GM21619 (cell line): ENCODE data around the gene DSP.

Experiments used
- ATAC-seq: cut with Tn5 transposase; IDR thresholded peaks from one replicate; pipeline ENCODE4 v1.9.1; 2021; ENCODE audit not compliant: unreplicated experiment

The DSP gene

DNA sequence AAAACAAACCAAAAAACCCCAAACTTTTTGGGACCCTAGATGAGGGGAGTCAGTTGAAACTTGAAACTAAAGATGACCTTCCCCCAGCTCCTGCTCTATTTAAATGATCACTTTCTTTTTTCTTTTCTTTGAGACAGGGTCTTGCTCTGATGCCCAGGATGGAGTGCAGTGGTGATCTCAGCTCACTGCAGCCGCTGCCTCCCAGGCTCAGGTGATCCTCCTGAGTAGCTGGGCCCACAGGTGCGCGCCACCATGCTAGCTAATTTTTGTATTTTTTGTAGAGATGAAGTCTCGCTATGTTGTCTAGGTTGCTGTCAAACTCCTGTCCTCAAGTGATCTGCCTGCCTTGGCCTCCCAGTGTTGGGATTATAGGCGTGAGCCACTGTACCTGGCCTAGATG is 7.3 kb upstream of the DSP start:
- ATAC-seq: no peak

DNA sequence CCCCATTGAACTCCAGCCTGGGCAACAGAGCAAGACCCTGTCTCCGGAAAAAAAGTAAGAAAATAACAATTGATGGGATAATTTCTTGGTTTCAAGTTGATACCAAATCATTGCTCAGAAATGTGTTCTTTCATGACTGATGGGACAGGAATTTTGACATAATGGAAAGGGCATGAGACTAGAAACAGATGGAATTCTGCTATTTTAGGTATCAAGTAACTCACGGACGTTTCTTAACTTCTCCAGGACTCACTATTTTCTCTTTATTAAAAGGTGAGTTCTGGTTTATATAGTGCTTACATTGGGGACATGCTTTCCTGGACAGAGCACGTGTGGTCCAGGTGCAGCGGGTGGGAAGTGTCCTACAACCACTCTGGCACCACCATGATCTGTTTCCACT is 6.0 kb upstream of the DSP start:
- ATAC-seq: no peak

GRCh38 chr6:7537565-7538174 is 3.8 kb upstream of the DSP start:
- ATAC-seq: no peak

DNA sequence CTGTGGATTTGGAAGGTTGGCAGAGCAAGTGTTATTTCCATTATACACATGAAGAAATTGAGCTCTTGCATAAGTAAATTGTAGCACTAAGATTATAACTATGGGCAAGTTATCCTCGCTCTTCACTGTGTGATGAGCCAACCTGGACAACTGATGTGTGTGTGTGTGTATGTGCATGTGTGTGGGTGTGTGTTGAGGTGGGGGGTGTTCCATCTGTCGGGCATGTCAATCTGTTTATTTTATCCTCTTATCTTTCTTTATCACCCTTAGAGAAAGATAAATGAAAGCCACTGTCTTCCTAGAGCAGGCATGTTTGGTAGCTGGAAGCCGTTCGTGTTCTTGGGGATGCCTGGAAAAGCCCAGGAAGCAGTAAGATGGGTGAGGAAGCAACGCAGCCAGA is 3.0 kb upstream of the DSP start:
- ATAC-seq: no peak

DNA sequence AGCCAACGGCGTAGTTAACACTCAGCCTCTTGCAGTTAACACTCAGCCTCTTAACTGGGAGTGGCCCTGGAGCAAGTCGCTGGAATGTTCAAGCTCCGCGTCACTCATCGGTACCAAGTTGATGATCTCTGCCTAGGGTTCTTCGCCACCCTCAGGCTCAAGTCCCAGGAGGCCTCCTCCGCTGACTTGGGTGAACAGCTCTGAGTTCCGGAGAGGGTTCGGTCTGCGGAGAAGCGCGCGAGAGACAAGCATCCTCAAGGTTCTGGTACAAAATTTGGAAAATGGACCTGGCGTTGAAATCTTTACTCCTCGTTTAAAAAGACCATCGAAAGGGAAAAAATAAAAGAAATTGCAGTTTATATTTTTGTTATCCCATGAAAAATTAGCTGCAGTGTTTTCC is 876 bp upstream of the DSP start:
- ATAC-seq: no peak

DNA sequence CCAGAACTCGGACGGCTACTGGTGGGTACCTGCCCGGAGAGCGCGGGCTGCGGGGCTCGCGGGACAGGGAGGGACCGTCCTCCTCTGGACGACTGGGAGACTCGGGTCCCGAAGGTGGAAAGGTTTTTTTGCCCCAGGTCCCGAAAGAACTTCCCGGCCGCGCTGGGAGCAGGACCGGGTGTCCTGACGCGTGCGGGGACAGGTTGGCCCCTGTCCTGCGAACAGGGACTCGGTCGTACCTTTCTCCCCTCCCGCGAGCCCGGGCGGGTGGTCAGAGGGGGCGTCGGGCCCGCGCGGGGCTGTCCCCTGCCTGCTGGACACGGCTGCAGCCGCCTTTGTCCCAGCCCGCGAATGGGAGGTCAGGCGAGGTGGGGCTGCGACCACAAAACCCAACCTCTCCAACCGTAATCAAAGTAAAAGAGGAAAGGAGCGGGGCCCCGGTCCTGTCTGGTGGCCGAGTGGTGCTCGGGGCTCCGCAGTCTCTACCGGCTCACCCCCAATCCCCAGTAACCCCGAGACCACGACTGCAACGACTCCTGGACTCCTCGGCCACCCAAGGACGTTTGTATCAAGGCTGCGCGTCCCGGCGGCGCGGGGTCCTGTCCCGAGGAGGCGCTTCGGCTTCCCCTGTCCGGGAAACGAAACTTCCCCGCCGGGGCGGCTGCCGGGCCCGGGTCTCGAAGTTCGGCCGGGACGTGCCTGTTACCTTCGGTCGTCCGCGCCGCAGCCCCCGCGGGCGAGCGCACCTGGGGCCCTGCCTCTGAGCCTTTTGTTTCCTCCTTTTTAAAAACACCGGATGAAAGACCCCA is 798 bp downstream of the DSP start:
- ATAC-seq: no peak

DNA sequence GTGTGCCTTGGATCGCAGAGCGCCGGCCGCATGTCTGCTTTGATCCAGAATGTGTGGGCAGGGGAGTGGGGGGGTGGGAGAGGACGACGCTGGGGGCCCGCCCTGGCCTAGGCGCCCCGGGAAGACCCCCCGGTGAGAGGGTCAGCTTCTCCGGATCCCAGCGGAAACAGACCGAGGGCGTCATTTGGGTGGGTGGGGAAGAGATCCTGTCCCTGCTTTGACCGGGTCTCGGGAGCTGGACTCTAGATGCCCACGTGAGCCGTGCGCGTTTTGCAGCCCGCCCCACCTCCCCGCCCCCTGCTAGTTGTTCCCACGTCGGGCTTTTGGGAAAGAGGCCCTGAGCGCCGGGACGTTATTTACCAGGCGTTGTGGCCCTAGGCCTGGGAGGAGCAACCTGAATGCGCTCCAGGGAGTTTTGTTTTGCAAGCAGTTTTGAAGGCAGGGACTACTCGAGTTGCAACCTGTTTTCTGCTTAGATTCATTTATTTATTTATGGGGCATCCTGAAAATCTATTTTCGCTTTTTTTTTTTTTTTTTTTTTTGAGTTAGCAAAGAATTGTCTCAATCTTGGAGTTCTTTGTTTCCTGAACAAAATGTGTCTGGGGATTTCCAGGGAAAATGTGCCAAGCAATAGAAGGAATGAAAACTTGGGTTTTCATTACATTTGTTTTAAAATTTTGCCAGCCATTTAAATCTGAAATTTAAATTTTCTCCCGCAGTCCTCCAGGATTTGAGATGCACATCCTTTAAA is 1.6 kb downstream of the DSP start:
- no peak for ATAC-seq

DNA sequence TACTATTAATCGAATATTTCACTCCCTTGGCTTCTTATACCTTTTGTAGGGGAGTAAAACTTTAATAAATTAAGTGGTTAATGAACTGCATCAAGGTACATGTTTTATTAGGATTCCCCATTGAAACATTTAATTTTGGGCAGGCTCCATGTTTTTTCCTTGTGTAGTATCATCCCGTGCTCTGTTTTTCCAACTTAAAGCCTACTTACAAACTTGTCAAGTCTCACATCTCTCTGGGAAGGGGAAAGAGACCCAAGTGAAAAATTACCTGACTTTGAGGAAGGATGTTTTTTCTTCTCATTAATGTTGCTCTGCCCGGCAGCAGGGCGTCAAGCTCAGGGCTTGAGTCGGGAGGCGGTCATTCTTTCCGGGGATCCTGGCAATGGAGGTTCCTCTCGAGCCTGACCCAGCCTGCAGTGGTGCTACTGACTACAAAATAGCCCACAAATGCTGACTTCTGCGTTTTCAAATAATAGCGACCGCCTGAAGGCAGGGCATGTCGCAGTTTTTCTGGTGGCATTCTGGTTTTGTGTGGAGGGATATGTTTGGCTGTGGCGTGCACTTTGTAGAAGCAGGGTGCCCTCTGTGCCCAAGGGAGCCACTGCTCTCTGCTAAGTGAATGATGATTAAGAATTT is 2.4 kb downstream of the DSP start:
- no peak for ATAC-seq

DNA sequence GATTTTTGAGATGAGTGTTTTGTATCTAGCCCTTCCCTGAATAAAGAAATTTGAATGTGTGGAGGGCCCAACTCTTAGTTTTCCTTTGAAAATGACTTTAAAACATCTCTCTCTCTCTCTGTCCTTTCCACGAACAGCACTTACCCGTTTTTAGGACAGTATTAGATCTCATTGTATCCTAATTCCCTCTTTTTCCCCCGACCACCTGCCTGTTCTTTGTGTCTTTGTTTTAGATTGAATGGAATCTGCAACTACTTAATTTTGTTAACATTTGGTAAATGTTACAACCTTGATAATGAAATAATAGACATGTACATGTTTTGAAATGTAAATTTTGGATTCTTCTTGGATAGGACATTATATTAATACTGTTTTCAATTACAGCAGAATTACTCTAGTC is 3.1 kb downstream of the DSP start:
- no peak for ATAC-seq

- ATAC-seq: no peak
Observed at GRCh38 chr6:7545316-7546019, 4.0 kb downstream of the DSP start.

DNA sequence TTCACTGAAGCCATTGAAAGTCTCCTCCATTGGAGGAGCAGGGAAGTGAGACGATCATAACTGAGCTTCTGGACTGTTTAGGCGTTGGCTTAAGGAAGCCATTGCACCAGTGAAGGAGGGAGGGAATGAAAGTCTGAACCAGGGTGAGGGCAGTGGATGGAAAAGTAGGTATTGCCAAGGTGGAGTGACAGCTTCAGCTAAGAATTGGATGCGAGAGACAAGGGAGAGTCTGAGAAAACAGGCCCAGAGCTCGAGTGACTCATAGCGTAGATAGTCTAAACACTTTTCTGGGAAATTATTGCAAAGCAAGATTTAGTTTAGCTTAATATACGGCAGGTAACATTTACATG is 4.5 kb downstream of the DSP start:
- ATAC-seq: no peak

GRCh38 chr6:7546383-7546782 is 4.9 kb downstream of the DSP start:
- no peak for ATAC-seq

- no peak for ATAC-seq
Observed at GRCh38 chr6:7546896-7547295, 5.4 kb downstream of the DSP start.

- no peak for ATAC-seq
Observed at GRCh38 chr6:7547315-7547714, 5.8 kb downstream of the DSP start.

DNA sequence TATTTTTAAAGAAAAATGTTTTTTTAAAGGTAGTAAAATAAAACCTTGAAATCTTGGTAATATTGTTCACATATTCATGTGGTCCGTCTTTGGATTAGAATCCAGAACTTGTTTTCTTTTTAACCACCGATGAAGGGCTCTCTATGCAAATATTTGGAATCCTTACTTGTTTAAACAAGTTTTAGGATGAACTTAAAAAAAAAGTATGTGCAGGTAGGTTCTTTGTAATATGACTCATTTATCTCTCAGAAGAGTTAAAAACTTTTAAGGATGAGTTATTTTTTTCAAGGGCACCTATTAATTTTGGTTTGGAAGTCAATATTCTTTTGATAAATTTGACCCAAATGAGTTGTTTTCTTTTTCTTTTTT is 8.9 kb downstream of the DSP start:
- ATAC-seq: no peak

- ATAC-seq: no peak
Observed at GRCh38 chr6:7554533-7555275, 13.2 kb downstream of the DSP start.

DNA sequence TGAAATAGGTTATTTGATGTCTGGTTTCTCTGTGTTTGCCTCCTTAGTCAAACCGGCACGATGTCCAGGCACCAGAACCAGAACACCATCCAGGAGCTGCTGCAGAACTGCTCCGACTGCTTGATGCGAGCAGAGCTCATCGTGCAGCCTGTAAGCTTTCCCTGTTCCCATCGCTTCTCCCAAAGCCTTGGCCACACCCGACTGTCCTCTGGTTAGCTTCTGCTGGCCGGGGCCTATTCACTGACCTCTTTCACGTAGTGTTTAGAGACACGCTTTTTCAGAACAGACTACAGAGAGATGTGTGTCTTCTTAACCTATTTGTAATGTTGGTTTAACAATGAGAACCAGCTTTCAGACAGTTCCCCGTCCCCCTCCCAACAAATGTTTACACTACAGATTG is 14.2 kb downstream of the DSP start:
- no peak for ATAC-seq

- ATAC-seq: no peak
Observed at GRCh38 chr6:7556394-7557106, 15.1 kb downstream of the DSP start.

- no peak for ATAC-seq
Observed at GRCh38 chr6:7557652-7558051, 16.2 kb downstream of the DSP start.

- no peak for ATAC-seq
Observed at GRCh38 chr6:7558781-7559180, 17.3 kb downstream of the DSP start.
